ENCODE measurements around the gene NDUFS5.

The NDUFS5 gene

GRCh38 chr1:38997901-38998190 is 28.3 kb upstream of the NDUFS5 start:
- no peak for TF ChIP-seq PPARA (CRISPR knock-in tag; IDR thresholded peaks at IDR 0.05; ENCODE audit: borderline replicate concordance)
- TF ChIP-seq, protein P1, sequence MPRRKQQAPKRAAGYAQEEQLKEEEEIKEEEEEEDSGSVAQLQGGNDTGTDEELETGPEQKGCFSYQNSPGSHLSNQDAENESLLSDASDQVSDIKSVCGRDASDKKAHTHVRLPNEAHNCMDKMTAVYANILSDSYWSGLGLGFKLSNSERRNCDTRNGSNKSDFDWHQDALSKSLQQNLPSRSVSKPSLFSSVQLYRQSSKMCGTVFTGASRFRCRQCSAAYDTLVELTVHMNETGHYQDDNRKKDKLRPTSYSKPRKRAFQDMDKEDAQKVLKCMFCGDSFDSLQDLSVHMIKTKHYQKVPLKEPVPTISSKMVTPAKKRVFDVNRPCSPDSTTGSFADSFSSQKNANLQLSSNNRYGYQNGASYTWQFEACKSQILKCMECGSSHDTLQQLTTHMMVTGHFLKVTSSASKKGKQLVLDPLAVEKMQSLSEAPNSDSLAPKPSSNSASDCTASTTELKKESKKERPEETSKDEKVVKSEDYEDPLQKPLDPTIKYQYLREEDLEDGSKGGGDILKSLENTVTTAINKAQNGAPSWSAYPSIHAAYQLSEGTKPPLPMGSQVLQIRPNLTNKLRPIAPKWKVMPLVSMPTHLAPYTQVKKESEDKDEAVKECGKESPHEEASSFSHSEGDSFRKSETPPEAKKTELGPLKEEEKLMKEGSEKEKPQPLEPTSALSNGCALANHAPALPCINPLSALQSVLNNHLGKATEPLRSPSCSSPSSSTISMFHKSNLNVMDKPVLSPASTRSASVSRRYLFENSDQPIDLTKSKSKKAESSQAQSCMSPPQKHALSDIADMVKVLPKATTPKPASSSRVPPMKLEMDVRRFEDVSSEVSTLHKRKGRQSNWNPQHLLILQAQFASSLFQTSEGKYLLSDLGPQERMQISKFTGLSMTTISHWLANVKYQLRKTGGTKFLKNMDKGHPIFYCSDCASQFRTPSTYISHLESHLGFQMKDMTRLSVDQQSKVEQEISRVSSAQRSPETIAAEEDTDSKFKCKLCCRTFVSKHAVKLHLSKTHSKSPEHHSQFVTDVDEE (CRISPR knock-in tag; IDR thresholded peaks at IDR 0.05): no peak
- no peak for ATAC-seq

DNA sequence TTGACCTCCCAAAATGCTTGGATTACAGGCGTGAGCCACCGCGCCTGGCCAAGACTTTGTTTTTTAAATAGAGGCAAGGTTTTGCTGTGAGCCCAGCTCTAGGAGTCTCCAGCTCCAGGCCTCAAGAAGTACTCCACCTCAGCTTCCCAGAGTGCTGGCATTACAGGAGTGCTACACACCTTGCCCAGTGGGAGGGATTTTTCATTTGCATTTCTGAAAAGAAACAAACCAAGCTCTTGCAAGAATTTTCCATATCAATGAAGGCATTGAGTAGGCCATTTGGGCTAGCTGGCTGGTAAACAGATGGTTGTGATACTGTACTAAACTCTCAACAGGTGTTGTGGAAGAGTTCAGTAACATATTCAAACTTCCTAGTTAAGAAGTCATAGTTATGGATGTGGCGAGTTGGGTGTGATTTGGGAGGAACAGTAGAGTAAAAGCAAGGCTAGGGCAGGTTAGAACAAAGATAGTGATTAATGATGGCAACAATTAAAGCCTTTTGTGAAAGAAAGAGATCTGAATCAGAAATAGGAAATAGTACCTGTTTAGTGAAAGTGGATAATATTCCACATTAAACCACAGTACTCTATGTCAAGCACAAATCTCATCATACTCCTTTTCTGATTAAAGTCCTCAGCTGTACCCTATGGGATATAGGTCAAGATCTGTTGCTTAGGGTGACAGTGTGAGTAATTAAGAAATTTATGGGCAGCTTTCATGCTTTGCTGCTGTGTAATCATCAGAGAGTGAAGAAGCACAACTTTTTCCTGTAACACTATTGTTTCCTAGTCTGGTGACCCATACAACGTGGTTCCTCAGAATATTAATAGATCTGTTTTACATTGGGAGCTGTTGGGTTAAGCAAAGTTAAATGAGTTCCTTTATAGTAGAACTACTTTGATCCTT is 24.4 kb upstream of the NDUFS5 start:
- no peak for ATAC-seq
- TF ChIP-seq ZNF565 (CRISPR knock-in tag; conservative IDR thresholded peaks at IDR 0.05; ENCODE audit: low read depth): no peak

DNA sequence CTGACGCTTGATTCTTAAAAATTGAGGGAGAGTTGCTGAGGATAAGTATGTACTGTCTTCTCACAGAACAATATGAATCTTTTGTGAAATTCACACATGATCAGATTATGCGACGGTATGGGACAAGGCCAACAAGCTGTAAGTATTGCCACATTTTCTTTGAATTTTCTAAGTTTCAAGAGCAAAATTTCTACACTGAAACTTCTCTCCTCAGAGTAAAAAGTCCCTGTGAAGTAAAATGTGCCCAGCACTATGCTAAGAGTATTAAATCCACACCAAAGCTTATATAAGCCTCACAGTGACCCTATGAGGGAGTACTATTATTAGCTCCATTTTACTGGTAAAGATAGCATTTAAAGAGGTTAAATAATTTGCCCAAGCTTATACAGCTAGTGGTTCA is 22.9 kb upstream of the NDUFS5 start:
- no peak; the same call in 2 of the 3 replicates for ATAC-seq
- TF ChIP-seq OSR1 (CRISPR knock-in tag; IDR thresholded peaks at IDR 0.05) (no peak), PPARA (CRISPR knock-in tag; IDR thresholded peaks at IDR 0.05; ENCODE audit: borderline replicate concordance) (no peak), RARB (CRISPR knock-in tag; IDR thresholded peaks at IDR 0.05) (no peak), CREB5 (CRISPR knock-in tag; IDR thresholded peaks at IDR 0.05; ENCODE audit: low read depth) (no peak), ARNTL (CRISPR knock-in tag; IDR thresholded peaks at IDR 0.05; ENCODE audit: borderline replicate concordance, low read depth) (no peak), ZNF8 (CRISPR knock-in tag; IDR thresholded peaks at IDR 0.05) (no peak), BACH2 (CRISPR knock-in tag; IDR thresholded peaks at IDR 0.05; ENCODE audit: borderline replicate concordance) (no peak), ZFP30 (CRISPR knock-in tag; IDR thresholded peaks at IDR 0.05) (no peak), POU6F1 (CRISPR knock-in tag; IDR thresholded peaks at IDR 0.05; ENCODE audit: borderline replicate concordance, low read depth) (no peak), CSDC2 (CRISPR knock-in tag; IDR thresholded peaks at IDR 0.05) (no peak)
- TF ChIP-seq, protein P2, sequence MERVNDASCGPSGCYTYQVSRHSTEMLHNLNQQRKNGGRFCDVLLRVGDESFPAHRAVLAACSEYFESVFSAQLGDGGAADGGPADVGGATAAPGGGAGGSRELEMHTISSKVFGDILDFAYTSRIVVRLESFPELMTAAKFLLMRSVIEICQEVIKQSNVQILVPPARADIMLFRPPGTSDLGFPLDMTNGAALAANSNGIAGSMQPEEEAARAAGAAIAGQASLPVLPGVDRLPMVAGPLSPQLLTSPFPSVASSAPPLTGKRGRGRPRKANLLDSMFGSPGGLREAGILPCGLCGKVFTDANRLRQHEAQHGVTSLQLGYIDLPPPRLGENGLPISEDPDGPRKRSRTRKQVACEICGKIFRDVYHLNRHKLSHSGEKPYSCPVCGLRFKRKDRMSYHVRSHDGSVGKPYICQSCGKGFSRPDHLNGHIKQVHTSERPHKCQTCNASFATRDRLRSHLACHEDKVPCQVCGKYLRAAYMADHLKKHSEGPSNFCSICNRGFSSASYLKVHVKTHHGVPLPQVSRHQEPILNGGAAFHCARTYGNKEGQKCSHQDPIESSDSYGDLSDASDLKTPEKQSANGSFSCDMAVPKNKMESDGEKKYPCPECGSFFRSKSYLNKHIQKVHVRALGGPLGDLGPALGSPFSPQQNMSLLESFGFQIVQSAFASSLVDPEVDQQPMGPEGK (CRISPR knock-in tag; IDR thresholded peaks at IDR 0.05; ENCODE audit: borderline replicate concordance): no peak

- no peak for ATAC-seq
These were observed 22.4 kb upstream of the NDUFS5 start for GRCh38 chr1:39003794-39004193.

More at GRCh38 chr1:39003794-39004193, 22.4 kb upstream of the NDUFS5 start:
- TF ChIP-seq, protein P2 (CRISPR knock-in tag; IDR thresholded peaks at IDR 0.05; ENCODE audit: borderline replicate concordance): no peak
- TF ChIP-seq SNAI2 (CRISPR knock-in tag; IDR thresholded peaks at IDR 0.05) (no peak), ISL1 (CRISPR knock-in tag; IDR thresholded peaks at IDR 0.05) (no peak), TOX (CRISPR knock-in tag; IDR thresholded peaks at IDR 0.05; ENCODE audit: borderline replicate concordance) (no peak), GLIS3 (CRISPR knock-in tag; IDR thresholded peaks at IDR 0.05) (no peak), ZC3H10 (CRISPR knock-in tag; IDR thresholded peaks at IDR 0.05) (no peak), BACH2 (CRISPR knock-in tag; IDR thresholded peaks at IDR 0.05; ENCODE audit: borderline replicate concordance) (no peak), ZNF70 (CRISPR knock-in tag; IDR thresholded peaks at IDR 0.05) (no peak), ESRRG (CRISPR knock-in tag; IDR thresholded peaks at IDR 0.05) (no peak), TCF4 (CRISPR knock-in tag; IDR thresholded peaks at IDR 0.05; ENCODE audit: borderline replicate concordance) (no peak), ZNF565 (CRISPR knock-in tag; conservative IDR thresholded peaks at IDR 0.05; ENCODE audit: low read depth) (no peak), CSRNP3 (CRISPR knock-in tag; IDR thresholded peaks at IDR 0.05) (no peak), ZNF8 (CRISPR knock-in tag; IDR thresholded peaks at IDR 0.05) (no peak)

Data from SK-N-SH treated with all-trans-retinoic acid at 6 μM for 48 hours (cell line).